ENCODE results near the gene TCF7. TPM values are rescaled to one million over a fixed set of nuclear protein-coding genes. Genes with fewer than 3 reads are reported as not detected.

TCF7 gene
- total RNA-seq, 1 experiment from 2014 or later: 3.1 TPM

GRCh38 chr5:134136771-134137170 is 22.3 kb downstream of the TCF7 start:
- in situ Hi-C loops (cut with HindIII; ENCODE audit: low pct_unique_long_range_greater_than_20kb, low sequenced_read_pairs): no loop called here
- DNase-seq (ENCODE audit: low read depth, low spot score): no peak

GRCh38 chr5:134138416-134139376 is 24.2 kb downstream of the TCF7 start:
- in situ Hi-C loops (cut with HindIII; ENCODE audit: low pct_unique_long_range_greater_than_20kb, low sequenced_read_pairs): no loop called here
- peak; percentile 43 for DNase-seq (ENCODE audit: low read depth, low spot score)

- no peak for DNase-seq (ENCODE audit: low read depth, low spot score)
- in situ Hi-C loops (cut with HindIII; ENCODE audit: low pct_unique_long_range_greater_than_20kb, low sequenced_read_pairs): no loop called here
These were observed 24.9 kb downstream of the TCF7 start for GRCh38 chr5:134139377-134139851.

GRCh38 chr5:134139891-134140469 is 25.5 kb downstream of the TCF7 start:
- no peak for DNase-seq (ENCODE audit: low read depth, low spot score)
- in situ Hi-C loops (cut with HindIII; ENCODE audit: low pct_unique_long_range_greater_than_20kb, low sequenced_read_pairs): no loop called here

- in situ Hi-C loops (cut with HindIII; ENCODE audit: low pct_unique_long_range_greater_than_20kb, low sequenced_read_pairs): no loop called here
- DNase-seq (ENCODE audit: low read depth, low spot score): peak; percentile 86
These were observed 26.2 kb downstream of the TCF7 start for GRCh38 chr5:134140530-134141201.

DNA sequence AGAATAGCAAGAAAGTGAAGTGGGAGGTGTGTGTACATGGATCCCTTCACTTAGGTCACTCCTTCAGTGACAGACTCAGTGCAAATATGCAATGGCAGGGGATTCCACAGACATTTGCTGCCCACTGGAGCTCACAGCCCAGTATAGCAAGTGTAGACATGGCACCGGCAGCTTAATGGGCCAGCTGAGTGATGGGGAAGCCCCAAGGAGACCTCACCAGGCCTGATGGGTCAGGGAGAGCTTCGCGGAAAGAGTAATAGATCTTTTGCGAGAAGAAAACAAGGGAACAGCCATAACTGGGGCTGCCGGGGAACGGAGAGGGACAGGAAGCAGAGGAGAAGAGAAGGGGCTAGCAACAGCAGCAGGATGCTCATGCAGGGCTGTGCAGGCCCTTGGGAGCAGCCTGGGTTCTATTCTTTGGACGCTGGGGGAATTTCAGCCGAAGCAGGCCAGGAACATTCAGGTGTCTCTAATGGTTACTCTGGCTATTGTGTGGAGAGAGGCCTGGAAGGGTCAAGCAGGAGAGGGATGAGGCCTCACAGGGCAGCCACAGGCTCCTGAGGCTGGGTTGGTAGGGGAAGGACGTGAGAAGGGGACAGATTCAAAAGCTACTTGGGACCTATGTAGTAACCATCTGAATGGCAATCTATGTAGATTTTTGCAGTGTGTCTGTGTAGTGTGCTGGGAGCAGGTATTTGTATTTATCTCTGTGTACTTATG is 27.0 kb downstream of the TCF7 start:
- in situ Hi-C loops (cut with HindIII; ENCODE audit: low pct_unique_long_range_greater_than_20kb, low sequenced_read_pairs): no loop called here
- DNase-seq (ENCODE audit: low read depth, low spot score): peak; percentile 25

- peak; percentile 31 for DNase-seq (ENCODE audit: low read depth, low spot score)
- in situ Hi-C loops (cut with HindIII; ENCODE audit: low pct_unique_long_range_greater_than_20kb, low sequenced_read_pairs): no loop called here
These were observed 27.6 kb downstream of the TCF7 start for GRCh38 chr5:134142052-134142451.

GRCh38 chr5:134142806-134143205 is 28.3 kb downstream of the TCF7 start:
- DNase-seq (ENCODE audit: low read depth, low spot score): no peak
- in situ Hi-C loops (cut with HindIII; ENCODE audit: low pct_unique_long_range_greater_than_20kb, low sequenced_read_pairs): no loop called here

- in situ Hi-C loops (cut with HindIII; ENCODE audit: low pct_unique_long_range_greater_than_20kb, low sequenced_read_pairs): no loop called here
- DNase-seq (ENCODE audit: low read depth, low spot score): no peak
These were observed 28.9 kb downstream of the TCF7 start for GRCh38 chr5:134143431-134143830.

- in situ Hi-C loops (cut with HindIII; ENCODE audit: low pct_unique_long_range_greater_than_20kb, low sequenced_read_pairs): no loop called here
- no peak for DNase-seq (ENCODE audit: low read depth, low spot score)
These were observed 29.8 kb downstream of the TCF7 start for GRCh38 chr5:134143944-134144941.

DNA sequence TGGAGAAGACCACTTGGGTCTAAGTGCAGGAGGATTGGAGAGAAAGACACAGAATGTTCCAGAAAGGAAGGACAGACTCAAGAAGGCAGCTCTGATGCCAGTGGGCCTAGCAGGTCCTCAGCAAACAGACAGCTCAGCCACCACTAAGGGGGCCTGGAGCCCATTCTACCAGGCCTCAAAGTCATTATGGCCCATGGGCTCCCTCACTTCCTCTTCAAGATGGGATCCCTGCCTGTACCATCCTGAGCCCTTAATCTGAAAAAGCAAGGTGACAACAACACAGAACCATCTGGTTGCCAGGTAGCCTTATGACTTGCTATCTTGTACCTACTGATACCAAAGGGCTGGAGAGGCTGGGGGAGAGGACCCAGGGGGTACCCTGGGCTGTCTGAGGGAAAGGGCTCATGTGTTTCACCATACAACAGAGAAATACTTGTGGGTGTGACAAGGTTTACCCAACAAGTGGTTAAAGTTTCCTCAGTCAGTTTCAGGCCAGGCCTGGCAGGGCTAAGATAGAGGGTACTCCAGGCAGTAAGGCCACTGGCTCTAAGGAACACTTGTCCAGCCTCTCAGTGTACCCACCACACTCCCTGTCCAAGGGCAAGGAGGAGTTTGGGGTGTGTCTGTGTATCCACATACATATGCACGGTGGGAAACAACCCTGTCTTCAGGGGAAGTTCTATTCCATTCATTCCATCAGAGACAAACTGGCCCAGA is 30.7 kb downstream of the TCF7 start:
- in situ Hi-C loops (cut with HindIII; ENCODE audit: low pct_unique_long_range_greater_than_20kb, low sequenced_read_pairs): no loop called here
- no peak for DNase-seq (ENCODE audit: low read depth, low spot score)

- in situ Hi-C loops (cut with HindIII; ENCODE audit: low pct_unique_long_range_greater_than_20kb, low sequenced_read_pairs): no loop called here
These were observed 31.5 kb downstream of the TCF7 start for GRCh38 chr5:134145779-134146581.

GRCh38 chr5:134146651-134147518 is 32.4 kb downstream of the TCF7 start:
- DNase-seq (ENCODE audit: low read depth, low spot score): peak; percentile 28

More at GRCh38 chr5:134145779-134146581, 31.5 kb downstream of the TCF7 start:
- DNase-seq (ENCODE audit: low read depth, low spot score): peak; percentile 79

DNA sequence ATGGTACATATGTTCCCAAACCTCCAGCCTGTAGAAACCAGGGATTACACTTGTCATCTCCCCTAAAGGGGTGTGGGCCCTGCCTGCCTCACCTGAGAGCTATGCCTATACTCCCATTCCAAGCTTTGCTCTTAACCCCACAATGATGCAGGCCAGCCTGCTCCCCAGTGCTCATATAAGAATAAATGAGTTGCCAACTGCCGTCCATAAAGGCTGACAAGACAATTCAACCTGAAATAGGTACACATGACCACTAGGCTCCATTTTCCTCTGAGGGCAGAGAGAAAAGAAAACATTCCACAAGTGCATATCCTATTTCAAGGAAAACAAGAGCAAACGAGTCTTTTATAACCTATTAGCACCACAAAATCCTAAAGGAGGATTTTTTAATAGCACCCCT is 33.8 kb downstream of the TCF7 start:
- DNase-seq (ENCODE audit: low read depth, low spot score): no peak
- in situ Hi-C loops (cut with HindIII; ENCODE audit: low pct_unique_long_range_greater_than_20kb, low sequenced_read_pairs): no loop called here

More at GRCh38 chr5:134146651-134147518, 32.4 kb downstream of the TCF7 start:
- in situ Hi-C loops (cut with HindIII; ENCODE audit: low pct_unique_long_range_greater_than_20kb, low sequenced_read_pairs): no loop called here
